ENCODE results near the gene RASAL3.

DNA sequence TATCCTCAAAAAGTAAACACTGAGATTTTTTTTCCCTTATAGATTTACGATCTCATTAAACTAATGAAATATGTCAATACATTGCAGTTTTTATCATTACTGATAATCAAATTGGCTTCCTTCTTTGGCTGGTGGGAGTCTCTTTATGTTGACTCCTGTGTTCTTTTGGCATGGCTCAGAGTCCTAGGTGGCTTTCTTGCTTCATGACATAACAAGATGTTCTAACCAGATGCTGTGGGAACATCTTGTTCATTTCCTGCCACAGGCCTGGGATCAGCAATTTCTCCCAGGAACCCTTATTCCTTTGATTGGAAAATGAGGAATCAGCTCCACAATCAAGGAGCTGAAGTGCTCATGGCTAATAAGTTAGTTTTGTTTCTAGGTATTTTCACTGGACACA lies 30.8 kb upstream of the RASAL3 start:
- no peak for TF ChIP-seq RCOR1 (IDR thresholded peaks at IDR 0.05; ENCODE audit: insufficient replicate concordance, low read length)
- no peak for TF ChIP-seq ELK1 (IDR thresholded peaks at IDR 0.05; ENCODE audit: borderline replicate concordance, low read depth, low read length)
